NCI-H1417 (cell line): ENCODE measurements around the gene TRMT2B.
"Not testable (repeated sequence)": the region's sequence is repeated elsewhere in the genome, so short reads cannot be mapped to it uniquely, and the experiment has no call there.

Source experiments
- DNase-seq, 3 experiments: peaks; one replicate each; lab custom pipeline; 2025; lab: John Stamatoyannopoulos, UW

Gene TRMT2B

GRCh38 chrX:101009090-101009489, 42.8 kb downstream of the TRMT2B start:
- no peak for DNase-seq

DNA sequence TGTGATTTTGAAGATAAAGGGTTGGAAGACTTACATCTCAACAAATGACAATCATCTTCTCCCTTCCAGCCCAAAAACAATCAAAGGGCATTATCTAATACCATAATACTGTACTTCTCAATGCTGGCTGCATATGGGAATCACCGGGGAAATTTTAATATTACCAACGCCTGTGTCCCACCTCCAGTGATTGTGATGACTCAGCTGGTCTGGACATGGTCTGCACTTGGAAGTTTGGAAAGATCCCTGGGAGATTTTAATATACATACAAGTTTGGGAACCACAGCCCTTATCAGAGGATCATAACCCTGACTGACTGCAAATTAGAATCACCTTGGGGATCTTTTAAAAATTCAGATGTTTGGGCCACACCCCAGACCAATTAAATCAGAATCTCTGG, 52.5 kb downstream of the TRMT2B start:
- DNase-seq, result no peak

GRCh38 chrX:100995469-100995868, 56.4 kb downstream of the TRMT2B start:
- no peak for DNase-seq

DNA sequence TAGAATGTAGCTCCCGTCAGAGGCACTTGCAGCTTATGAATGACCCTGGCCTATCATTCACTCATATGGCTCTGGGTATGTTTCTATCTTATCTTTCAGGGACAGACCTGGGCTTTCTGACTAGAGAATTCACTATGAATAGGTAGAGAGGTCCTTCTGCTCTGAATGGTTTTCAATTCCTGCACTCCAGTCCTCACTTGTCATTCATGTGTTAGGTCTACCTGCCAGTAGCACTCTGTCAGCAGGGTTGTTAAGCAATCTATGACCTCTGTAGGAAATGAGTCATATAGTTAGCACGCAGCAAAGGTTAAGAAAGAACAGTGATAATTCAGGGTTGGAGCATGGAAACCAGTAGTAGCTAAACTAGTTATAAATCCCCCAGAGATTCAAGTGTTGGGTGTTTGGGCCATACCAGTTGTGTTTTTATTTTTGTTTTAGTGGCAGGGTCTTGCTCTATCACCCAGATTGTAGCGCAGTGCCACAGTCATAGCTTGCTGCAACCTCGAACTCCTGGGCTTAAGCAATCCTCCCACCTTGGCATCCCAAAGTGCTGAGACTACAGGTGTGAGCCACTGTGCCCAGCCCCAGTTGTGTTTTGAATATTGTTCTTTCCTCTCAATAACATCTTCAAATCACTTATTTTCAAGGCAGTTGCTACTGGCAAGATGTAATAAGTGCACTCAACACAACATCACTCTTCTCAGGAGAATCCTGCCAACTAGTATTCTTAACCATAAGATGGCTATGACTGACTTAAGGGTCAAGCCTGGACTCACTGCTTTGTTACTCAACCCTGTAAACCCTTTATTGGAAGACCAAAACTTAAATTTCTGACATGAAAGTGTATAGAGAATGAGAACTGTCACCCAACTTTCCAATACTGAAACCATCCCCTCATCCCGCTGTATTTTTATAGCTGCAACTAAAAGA, 57.3 kb downstream of the TRMT2B start:
- no peak for DNase-seq

DNA sequence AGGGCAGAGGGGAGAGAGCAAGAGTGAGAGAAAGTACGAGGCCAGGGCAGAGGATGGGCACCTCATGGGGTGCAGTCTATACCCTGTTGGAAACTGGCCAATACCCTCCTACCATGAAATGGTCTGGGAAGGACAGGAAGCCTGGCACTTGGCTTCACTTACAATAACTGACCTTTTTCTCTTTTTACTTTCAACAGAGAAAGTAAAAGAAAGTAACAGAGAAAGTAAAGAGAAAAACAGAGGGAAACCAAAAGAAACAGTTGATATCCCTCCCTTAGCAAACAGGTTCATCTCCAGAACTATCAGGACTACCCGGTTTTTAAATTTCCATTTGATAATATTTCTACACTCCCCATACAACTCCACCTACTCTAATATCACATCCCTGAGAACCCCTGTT, 61.8 kb downstream of the TRMT2B start:
- no peak for DNase-seq

DNA sequence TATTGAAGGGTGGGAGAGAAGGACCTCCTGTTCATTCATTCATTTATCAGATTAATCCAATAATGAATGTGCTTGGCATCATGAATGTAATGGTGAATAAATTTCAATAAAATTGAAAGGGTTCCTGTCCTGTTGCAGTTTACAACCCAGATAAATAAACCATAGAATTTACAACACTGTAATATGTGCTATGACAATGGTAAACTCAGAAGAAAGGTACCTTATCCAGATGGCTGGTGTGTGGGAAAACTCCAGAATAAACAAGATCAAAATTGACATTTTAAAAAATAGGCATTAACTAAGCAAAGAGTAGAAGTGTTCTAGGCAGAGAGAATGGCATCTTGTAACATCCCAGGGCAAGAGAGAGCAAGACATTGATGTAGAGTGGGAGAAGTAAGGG, 67.1 kb downstream of the TRMT2B start:
- no peak for DNase-seq

- not testable (repeated sequence) for DNase-seq
Observed at GRCh38 chrX:100981498-100981845, 70.4 kb downstream of the TRMT2B start.

GRCh38 chrX:100980608-100981497, 71.1 kb downstream of the TRMT2B start:
- DNase-seq, result no peak

DNA sequence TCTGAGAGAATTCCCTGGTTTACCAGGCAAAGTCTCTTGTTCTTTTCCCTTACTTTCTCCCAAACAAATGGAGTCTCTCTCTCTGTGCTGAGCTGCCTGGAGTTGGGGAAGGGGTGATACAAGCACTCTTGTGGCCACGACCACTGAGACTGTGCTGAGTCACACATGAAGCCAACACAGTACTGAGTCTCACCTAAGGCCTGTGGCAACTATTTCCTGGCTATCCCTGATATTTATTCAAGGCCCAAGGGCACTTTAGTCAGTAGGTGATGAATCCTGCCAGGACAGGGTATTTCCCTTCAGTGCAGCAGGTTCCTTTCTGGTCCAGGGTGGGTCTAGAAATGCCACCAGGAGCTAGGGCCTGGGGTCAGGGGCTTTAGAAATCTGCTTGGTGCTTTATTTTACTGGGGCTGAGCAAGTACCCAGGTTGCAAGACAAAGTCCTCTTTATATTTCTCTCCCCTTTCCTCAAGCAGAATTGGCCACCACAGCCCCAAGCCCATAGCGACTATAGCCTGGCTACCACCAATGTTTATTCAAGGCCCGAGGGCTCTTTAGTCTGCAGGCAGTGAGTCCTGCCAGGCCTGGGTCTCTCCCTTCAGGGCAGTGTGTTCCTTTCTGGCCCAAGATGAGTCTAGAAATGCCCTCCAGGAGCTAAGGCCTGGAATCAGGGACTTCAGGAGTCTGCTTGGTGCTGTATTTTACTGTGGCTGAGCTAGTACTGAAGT, 71.9 kb downstream of the TRMT2B start:
- no peak for DNase-seq

- no peak for DNase-seq
Observed at GRCh38 chrX:100976211-100976610, 75.7 kb downstream of the TRMT2B start.

- DNase-seq, result no peak
Observed at GRCh38 chrX:100975212-100975611, 76.7 kb downstream of the TRMT2B start.

GRCh38 chrX:100973411-100973810, 78.5 kb downstream of the TRMT2B start:
- no peak for DNase-seq

GRCh38 chrX:100969936-100970335, 82.0 kb downstream of the TRMT2B start:
- DNase-seq, result no peak

GRCh38 chrX:100969408-100969807, 82.5 kb downstream of the TRMT2B start, which contains the start of gene ARL13A:
Gene ARL13A, plus strand, starts transcription at chrX:100969708. Its CDS starts 3,982 bp downstream, at chrX:100973690.
- DNase-seq, result no peak

GRCh38 chrX:100964362-100964761, 87.5 kb downstream of the TRMT2B start:
- no peak for DNase-seq

DNA sequence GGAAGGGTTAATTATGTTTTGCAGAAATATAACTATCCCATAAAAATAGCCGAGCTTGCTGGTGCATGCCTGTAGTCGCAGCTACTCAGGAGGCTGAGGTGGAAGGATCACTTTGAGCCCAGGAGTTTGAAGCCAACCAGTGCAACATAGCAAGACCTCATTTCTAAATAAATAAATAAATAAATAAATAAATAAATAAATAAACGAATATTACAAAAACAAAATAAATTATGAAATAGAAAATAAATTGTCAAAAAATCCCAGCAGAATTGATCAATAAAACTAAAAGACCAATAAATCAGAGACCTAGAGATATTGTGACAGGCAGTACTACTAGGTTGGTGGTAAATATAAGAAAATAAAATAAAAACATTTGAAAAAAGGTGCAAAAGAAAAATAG, 89.1 kb downstream of the TRMT2B start:
- no peak for DNase-seq
